HG02973 (cell line): ENCODE measurements around the gene PACS1.

Experiments
- ATAC-seq: cut with Tn5 transposase; IDR thresholded peaks from one replicate; pipeline ENCODE4 v1.9.1; 2021; ENCODE audit warnings: moderate library complexity; ENCODE audit not compliant: unreplicated experiment

The PACS1 gene

GRCh38 chr11:66282468-66283455 is 212.7 kb downstream of the PACS1 start:
- peak; percentile 60 for ATAC-seq

GRCh38 chr11:66283461-66284105 is 213.5 kb downstream of the PACS1 start:
- no peak for ATAC-seq

- no peak for ATAC-seq
Measured at GRCh38 chr11:66284526-66285078, 214.5 kb downstream of the PACS1 start.

- no peak for ATAC-seq
Measured at GRCh38 chr11:66285250-66285947, 215.3 kb downstream of the PACS1 start.

GRCh38 chr11:66286699-66287098 is 216.6 kb downstream of the PACS1 start:
- no peak for ATAC-seq

- no peak for ATAC-seq
Measured at GRCh38 chr11:66287211-66287888, 217.3 kb downstream of the PACS1 start.

- ATAC-seq = no peak
Measured at GRCh38 chr11:66287889-66288670, 218.0 kb downstream of the PACS1 start.

- peak; percentile 69 for ATAC-seq
Measured at GRCh38 chr11:66288671-66289547, 218.8 kb downstream of the PACS1 start, which contains the start of gene YIF1A. YIF1A (minus strand) TSS chr11:66289143; CDS start chr11:66288985, 158 bp downstream.

GRCh38 chr11:66289548-66290329 is 219.7 kb downstream of the PACS1 start:
- ATAC-seq = peak; percentile 38

- ATAC-seq = no peak
Measured at GRCh38 chr11:66290330-66290621, 220.2 kb downstream of the PACS1 start.

- ATAC-seq = no peak
Measured at GRCh38 chr11:66291303-66291705, 221.2 kb downstream of the PACS1 start.

GRCh38 chr11:66291706-66292542 is 221.9 kb downstream of the PACS1 start, which contains the start of gene TMEM151A:
TMEM151A (plus strand) TSS chr11:66291894; CDS start chr11:66292014, 120 bp downstream.
- ATAC-seq = no peak

- no peak for ATAC-seq
Measured at GRCh38 chr11:66292543-66293332, 222.7 kb downstream of the PACS1 start.

- no peak for ATAC-seq
Measured at GRCh38 chr11:66293352-66293751, 223.3 kb downstream of the PACS1 start.

- ATAC-seq = no peak
Measured at GRCh38 chr11:66293777-66294625, 223.9 kb downstream of the PACS1 start.
